Measurements from ENCODE around the gene UBE3D.

UBE3D gene

DNA sequence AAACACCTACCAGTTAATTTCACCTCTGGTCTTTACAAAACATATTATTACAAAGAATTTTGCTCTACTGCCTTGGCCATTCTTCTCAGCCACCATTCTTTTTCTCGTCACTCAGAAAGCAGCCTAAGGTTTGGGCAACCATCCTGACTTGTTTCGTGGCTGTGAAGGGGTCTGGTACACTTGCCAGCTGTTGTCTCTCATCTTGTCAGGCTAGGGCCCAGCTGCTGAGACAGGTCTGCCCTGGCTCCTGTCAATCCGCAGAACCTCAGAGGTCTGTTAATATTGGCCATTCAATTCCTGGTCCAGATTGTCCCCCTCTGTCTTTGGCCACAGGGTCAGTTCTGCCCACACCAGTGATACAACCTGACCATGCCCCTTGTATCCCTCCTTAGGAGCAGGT, 197.7 kb downstream of the UBE3D start:
- POLR2A ChIA-PET, result interaction anchor here (0.6 kb wide), 1 partner anchor 44 kb away, joined by 3 read pairs; no protein-coding TSS in a partner anchor
- Histone ChIP-seq H3K4me1 (ENCODE audit: control insufficient read depth, insufficient read depth, low read length) (no peaks in the 10 kb centered on the region), H3K36me3 (ENCODE audit: control insufficient read depth in 2 of 2, insufficient read depth in 1 of 2, low read length in 2 of 2) (no peaks in the 10 kb centered on the region), H3K27ac (ENCODE audit: extremely low read depth, low read depth, low read length) (no peak overlapping the region), H3K9me3 (ENCODE audit: control insufficient read depth, insufficient read depth, low read depth, low read length) (no peaks in the 10 kb centered on the region), H3K4me3 (ENCODE audit: low read depth, low read length) (no peak overlapping the region)
- TF ChIP-seq ZNF174 (tag by site-specific recombination; IDR thresholded peaks at IDR 0.05), result no peak
- TF ChIP-seq ZNF670 (tag by site-specific recombination; IDR thresholded peaks at IDR 0.05; ENCODE audit: low read depth), result no peak
- no peak for TF ChIP-seq GLIS1 (tag by site-specific recombination; IDR thresholded peaks at IDR 0.05)
- TF ChIP-seq ZNF341 (tag by site-specific recombination; IDR thresholded peaks at IDR 0.05; ENCODE audit: low read depth), result no peak
- no peak for TF ChIP-seq SP2 (tag by site-specific recombination; IDR thresholded peaks at IDR 0.05)
- TF ChIP-seq ZNF138 (tag by site-specific recombination; IDR thresholded peaks at IDR 0.05; ENCODE audit: borderline replicate concordance), result no peak
- CTCF ChIA-PET, result no interaction called here

DNA sequence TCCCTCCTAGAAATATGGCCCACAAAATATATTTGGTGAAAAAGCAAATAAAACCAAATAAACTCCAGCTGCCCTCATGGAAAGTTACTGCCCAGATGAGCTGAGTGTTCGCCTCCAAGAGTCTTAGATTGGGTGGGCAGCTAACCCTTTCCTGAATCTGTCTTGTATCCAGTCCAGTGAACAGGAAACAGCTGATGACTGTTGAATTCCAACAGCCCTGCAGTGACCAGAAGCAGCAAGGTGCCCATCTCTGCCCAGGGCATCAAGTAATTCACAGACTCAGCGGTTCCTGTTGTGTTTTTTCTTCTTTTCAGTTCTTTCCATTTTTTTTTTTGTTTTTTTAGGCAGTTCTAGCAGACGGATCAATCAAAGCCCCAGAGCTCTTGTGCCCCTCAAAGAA, 199.2 kb downstream of the UBE3D start:
- H3K4me3 ChIP-seq (ENCODE audit: low read depth, low read length), result no peak overlapping the region
- no peak overlapping the region for H3K27ac ChIP-seq (ENCODE audit: extremely low read depth, low read depth, low read length)
- no peaks in the 10 kb centered on the region for H3K9me3 ChIP-seq (ENCODE audit: control insufficient read depth, insufficient read depth, low read depth, low read length)
- CTCF ChIA-PET, result no interaction called here
- TF ChIP-seq ZBTB17 (tag by site-specific recombination; IDR thresholded peaks at IDR 0.05) (no peak), ZNF404 (tag by site-specific recombination; IDR thresholded peaks at IDR 0.05) (no peak), REPIN1 (tag by site-specific recombination; IDR thresholded peaks at IDR 0.05; ENCODE audit: low read depth) (no peak), ZNF292 (tag by site-specific recombination; IDR thresholded peaks at IDR 0.05; ENCODE audit: borderline replicate concordance, low read depth) (no peak), ZNF747 (tag by site-specific recombination; IDR thresholded peaks at IDR 0.05) (no peak), ZNF16 (tag by site-specific recombination; IDR thresholded peaks at IDR 0.05; ENCODE audit: low read depth) (no peak), ZNF785 (tag by site-specific recombination; IDR thresholded peaks at IDR 0.05) (no peak), ZNF366 (tag by site-specific recombination; conservative IDR thresholded peaks at IDR 0.05) (no peak), ZNF112 (tag by site-specific recombination; IDR thresholded peaks at IDR 0.05) (no peak), REST (tag by site-specific recombination; IDR thresholded peaks at IDR 0.05) (no peak), OVOL3 (tag by site-specific recombination; IDR thresholded peaks at IDR 0.05) (no peak), ZNF639 (tag by site-specific recombination; IDR thresholded peaks at IDR 0.05) (no peak), ZNF24 (tag by site-specific recombination; IDR thresholded peaks at IDR 0.05) (no peak)
- TF ChIP-seq, protein P1, sequence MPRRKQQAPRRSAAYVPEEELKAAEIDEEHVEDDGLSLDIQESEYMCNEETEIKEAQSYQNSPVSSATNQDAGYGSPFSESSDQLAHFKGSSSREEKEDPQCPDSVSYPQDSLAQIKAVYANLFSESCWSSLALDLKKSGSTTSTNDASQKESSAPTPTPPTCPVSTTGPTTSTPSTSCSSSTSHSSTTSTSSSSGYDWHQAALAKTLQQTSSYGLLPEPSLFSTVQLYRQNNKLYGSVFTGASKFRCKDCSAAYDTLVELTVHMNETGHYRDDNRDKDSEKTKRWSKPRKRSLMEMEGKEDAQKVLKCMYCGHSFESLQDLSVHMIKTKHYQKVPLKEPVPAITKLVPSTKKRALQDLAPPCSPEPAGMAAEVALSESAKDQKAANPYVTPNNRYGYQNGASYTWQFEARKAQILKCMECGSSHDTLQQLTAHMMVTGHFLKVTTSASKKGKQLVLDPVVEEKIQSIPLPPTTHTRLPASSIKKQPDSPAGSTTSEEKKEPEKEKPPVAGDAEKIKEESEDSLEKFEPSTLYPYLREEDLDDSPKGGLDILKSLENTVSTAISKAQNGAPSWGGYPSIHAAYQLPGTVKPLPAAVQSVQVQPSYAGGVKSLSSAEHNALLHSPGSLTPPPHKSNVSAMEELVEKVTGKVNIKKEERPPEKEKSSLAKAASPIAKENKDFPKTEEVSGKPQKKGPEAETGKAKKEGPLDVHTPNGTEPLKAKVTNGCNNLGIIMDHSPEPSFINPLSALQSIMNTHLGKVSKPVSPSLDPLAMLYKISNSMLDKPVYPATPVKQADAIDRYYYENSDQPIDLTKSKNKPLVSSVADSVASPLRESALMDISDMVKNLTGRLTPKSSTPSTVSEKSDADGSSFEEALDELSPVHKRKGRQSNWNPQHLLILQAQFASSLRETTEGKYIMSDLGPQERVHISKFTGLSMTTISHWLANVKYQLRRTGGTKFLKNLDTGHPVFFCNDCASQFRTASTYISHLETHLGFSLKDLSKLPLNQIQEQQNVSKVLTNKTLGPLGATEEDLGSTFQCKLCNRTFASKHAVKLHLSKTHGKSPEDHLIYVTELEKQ (tag by site-specific recombination; IDR thresholded peaks at IDR 0.05; ENCODE audit: borderline replicate concordance), result no peak
- TF ChIP-seq, protein P2, sequence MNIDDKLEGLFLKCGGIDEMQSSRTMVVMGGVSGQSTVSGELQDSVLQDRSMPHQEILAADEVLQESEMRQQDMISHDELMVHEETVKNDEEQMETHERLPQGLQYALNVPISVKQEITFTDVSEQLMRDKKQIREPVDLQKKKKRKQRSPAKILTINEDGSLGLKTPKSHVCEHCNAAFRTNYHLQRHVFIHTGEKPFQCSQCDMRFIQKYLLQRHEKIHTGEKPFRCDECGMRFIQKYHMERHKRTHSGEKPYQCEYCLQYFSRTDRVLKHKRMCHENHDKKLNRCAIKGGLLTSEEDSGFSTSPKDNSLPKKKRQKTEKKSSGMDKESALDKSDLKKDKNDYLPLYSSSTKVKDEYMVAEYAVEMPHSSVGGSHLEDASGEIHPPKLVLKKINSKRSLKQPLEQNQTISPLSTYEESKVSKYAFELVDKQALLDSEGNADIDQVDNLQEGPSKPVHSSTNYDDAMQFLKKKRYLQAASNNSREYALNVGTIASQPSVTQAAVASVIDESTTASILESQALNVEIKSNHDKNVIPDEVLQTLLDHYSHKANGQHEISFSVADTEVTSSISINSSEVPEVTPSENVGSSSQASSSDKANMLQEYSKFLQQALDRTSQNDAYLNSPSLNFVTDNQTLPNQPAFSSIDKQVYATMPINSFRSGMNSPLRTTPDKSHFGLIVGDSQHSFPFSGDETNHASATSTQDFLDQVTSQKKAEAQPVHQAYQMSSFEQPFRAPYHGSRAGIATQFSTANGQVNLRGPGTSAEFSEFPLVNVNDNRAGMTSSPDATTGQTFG (tag by site-specific recombination; IDR thresholded peaks at IDR 0.05; ENCODE audit: borderline replicate concordance), result no peak
- TF ChIP-seq, protein P3, sequence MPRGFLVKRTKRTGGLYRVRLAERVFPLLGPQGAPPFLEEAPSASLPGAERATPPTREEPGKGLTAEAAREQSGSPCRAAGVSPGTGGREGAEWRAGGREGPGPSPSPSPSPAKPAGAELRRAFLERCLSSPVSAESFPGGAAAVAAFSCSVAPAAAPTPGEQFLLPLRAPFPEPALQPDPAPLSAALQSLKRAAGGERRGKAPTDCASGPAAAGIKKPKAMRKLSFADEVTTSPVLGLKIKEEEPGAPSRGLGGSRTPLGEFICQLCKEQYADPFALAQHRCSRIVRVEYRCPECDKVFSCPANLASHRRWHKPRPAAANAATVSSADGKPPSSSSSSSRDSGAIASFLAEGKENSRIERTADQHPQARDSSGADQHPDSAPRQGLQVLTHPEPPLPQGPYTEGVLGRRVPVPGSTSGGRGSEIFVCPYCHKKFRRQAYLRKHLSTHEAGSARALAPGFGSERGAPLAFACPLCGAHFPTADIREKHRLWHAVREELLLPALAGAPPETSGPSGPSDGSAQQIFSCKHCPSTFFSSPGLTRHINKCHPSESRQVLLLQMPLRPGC (tag by site-specific recombination; IDR thresholded peaks at IDR 0.05), result no peak
- H3K4me1 ChIP-seq (ENCODE audit: control insufficient read depth, insufficient read depth, low read length), result no peaks in the 10 kb centered on the region
- no peaks in the 10 kb centered on the region for H3K36me3 ChIP-seq (ENCODE audit: control insufficient read depth in 2 of 2, insufficient read depth in 1 of 2, low read length in 2 of 2)
- POLR2A ChIA-PET, result interaction anchor here (0.5 kb wide), 1 partner anchor 40 kb away, joined by 5 read pairs; no protein-coding TSS in a partner anchor

Measured in HEK293 (cell line).